Measurements from ENCODE around the gene UNC80. TPM values are rescaled to one million over a fixed set of nuclear protein-coding genes. Genes with fewer than 3 reads are reported as not detected.

Gene UNC80
- total RNA-seq, 1 experiment from 2014 or later = not detected

DNA sequence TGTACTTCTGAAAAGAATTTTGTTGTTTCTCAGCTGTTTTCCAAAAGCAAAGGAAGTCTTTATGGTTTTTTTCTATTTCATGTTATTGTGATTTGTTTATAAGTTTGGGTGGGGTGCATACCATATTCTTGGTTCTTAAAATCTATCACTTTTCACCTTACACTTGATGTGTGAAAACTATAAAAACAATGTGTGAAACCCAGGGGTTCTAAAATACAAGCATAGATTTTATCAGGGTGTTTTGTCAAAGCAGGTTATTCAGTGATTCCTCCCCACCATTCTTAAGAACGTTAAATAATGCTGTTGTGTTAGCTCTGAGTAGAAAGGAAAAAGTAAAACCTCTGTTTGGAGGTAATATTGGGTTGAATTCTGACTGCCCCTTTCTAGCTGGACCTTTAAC is 248.5 kb downstream of the UNC80 start:
- Histone ChIP-seq H3K36me3 (ENCODE audit: low read depth) (0 out of 2 replicates have a peak, but pooled peaks cover 5% of the 10 kb centered on the region), H3K4me3 (no peak overlapping the region), H2AFZ (no peak overlapping the region), H3K27me3 (ENCODE audit: insufficient read depth, low read depth) (no peaks in the 10 kb centered on the region), H4K20me1 (ENCODE audit: insufficient read depth) (no peaks in the 10 kb centered on the region; the same call in 1 of the 2 replicates), H3F3A (ENCODE audit: insufficient read depth, low read depth) (no peaks in the 10 kb centered on the region; the same call in 1 of the 2 replicates), H3K79me2 (ENCODE audit: low read depth) (no peaks in the 10 kb centered on the region), H3K9me3 (ENCODE audit: insufficient read depth, low read depth) (no peaks in the 10 kb centered on the region), H3K27ac (no peak overlapping the region), H3K4me2 (no peak overlapping the region), H3K4me1 (replicated peaks; ENCODE audit: insufficient read depth) (no peaks in the 10 kb centered on the region), H3K9me2 (ENCODE audit: insufficient read depth) (no peaks in the 10 kb centered on the region)
- no TSS peak for BruUV-seq (replicated peaks)
- CTCF ChIA-PET = no interaction called here
- POLR2A ChIA-PET (ENCODE audit: unreplicated experiment) = no interaction called here
- intact Hi-C loops (cut with micrococcal nuclease; ENCODE audit: unreplicated experiment) = no loop called here
- no peak for DNase-seq
- TF ChIP-seq, protein P1, sequence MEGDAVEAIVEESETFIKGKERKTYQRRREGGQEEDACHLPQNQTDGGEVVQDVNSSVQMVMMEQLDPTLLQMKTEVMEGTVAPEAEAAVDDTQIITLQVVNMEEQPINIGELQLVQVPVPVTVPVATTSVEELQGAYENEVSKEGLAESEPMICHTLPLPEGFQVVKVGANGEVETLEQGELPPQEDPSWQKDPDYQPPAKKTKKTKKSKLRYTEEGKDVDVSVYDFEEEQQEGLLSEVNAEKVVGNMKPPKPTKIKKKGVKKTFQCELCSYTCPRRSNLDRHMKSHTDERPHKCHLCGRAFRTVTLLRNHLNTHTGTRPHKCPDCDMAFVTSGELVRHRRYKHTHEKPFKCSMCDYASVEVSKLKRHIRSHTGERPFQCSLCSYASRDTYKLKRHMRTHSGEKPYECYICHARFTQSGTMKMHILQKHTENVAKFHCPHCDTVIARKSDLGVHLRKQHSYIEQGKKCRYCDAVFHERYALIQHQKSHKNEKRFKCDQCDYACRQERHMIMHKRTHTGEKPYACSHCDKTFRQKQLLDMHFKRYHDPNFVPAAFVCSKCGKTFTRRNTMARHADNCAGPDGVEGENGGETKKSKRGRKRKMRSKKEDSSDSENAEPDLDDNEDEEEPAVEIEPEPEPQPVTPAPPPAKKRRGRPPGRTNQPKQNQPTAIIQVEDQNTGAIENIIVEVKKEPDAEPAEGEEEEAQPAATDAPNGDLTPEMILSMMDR (conservative IDR thresholded peaks at IDR 0.05) = no peak
- TF ChIP-seq EZH2 (IDR thresholded peaks at IDR 0.05; ENCODE audit: low read depth) = no peak

DNA sequence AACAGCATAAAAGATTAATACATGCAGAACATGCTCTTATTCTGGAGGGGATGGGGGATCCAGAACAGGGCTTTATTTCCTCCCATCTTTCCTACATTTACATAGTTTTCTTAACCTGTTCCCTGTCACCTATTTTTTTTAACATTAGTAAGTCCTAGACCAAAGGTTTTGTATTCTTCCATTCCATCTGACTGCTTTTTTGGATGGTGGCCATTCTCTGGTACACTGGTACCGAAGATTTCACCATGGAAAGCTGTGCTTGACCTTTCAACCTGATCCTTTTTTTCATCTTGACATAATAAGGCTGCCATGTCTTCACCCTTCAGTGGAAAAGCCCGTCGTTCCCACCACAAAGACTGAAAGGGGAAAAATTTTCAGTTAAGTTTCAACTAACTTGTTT is 251.2 kb downstream of the UNC80 start:
- CTCF ChIA-PET = no interaction called here
- Histone ChIP-seq H3K4me3 (no peak overlapping the region), H3K27ac (no peak overlapping the region), H3K4me1 (replicated peaks; ENCODE audit: insufficient read depth) (no peaks in the 10 kb centered on the region), H3K9me2 (ENCODE audit: insufficient read depth) (no peaks in the 10 kb centered on the region), H2AFZ (no peak overlapping the region), H3F3A (ENCODE audit: insufficient read depth, low read depth) (no peaks in the 10 kb centered on the region; the same call in 1 of the 2 replicates), H3K9me3 (ENCODE audit: insufficient read depth, low read depth) (no peaks in the 10 kb centered on the region), H3K4me2 (no peak overlapping the region), H3K79me2 (ENCODE audit: low read depth) (no peaks in the 10 kb centered on the region), H4K20me1 (ENCODE audit: insufficient read depth) (no peaks in the 10 kb centered on the region; the same call in 1 of the 2 replicates), H3K36me3 (ENCODE audit: low read depth) (0 out of 2 replicates have a peak, but pooled peaks cover 5% of the 10 kb centered on the region), H3K27me3 (ENCODE audit: insufficient read depth, low read depth) (no peaks in the 10 kb centered on the region)
- DNase-seq = no peak
- no TSS peak for BruUV-seq (replicated peaks)
- intact Hi-C loops (cut with micrococcal nuclease; ENCODE audit: unreplicated experiment) = no loop called here
- TF ChIP-seq, protein P1 (conservative IDR thresholded peaks at IDR 0.05) = no peak
- no peak for TF ChIP-seq EZH2 (IDR thresholded peaks at IDR 0.05; ENCODE audit: low read depth)
- POLR2A ChIA-PET (ENCODE audit: unreplicated experiment) = no interaction called here

DNA sequence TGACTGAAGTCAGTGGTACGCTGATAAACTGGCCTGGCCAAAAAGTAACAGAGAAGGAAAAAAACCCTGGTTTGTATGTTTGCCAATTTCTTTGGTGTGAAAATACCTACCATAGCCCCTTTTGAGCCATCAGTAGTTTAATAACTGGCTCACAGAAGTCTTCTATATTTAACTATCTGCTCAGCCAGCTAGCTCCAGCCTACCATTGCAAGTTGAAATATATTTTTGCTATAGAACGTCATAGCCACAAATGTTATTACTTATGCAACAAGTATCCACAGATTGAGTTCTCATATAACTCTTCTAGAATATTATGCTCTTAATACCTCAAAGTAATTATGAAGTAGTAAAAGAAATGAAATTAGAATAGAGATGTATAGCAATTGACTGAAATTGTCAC is 256.0 kb downstream of the UNC80 start:
- Histone ChIP-seq H3K27me3 (ENCODE audit: insufficient read depth, low read depth) (no peaks in the 10 kb centered on the region), H3F3A (ENCODE audit: insufficient read depth, low read depth) (no peaks in the 10 kb centered on the region; the same call in 1 of the 2 replicates), H2AFZ (no peak overlapping the region), H3K4me2 (no peak overlapping the region), H3K79me2 (ENCODE audit: low read depth) (no peaks in the 10 kb centered on the region), H3K9me3 (ENCODE audit: insufficient read depth, low read depth) (no peaks in the 10 kb centered on the region), H4K20me1 (ENCODE audit: insufficient read depth) (no peaks in the 10 kb centered on the region), H3K27ac (no peak overlapping the region), H3K4me3 (no peak overlapping the region), H3K9me2 (ENCODE audit: insufficient read depth) (no peaks in the 10 kb centered on the region), H3K4me1 (replicated peaks; ENCODE audit: insufficient read depth) (no peaks in the 10 kb centered on the region), H3K36me3 (ENCODE audit: low read depth) (no peaks in the 10 kb centered on the region)
- no peak for TF ChIP-seq EZH2 (IDR thresholded peaks at IDR 0.05; ENCODE audit: low read depth)
- TF ChIP-seq, protein P1 (conservative IDR thresholded peaks at IDR 0.05) = no peak
- ChIA-PET CTCF (no interaction called here), POLR2A (ENCODE audit: unreplicated experiment) (no interaction called here)
- intact Hi-C loops (cut with micrococcal nuclease; ENCODE audit: unreplicated experiment) = no loop called here
- BruUV-seq (replicated peaks) = no TSS peak
- no peak for DNase-seq

Data from PC-9 (cell line).